Breast epithelium (tissue), 4 donors: ENCODE data around the gene PGBD5. TPM values are rescaled to one million over a fixed set of nuclear protein-coding genes. Genes with fewer than 3 reads are reported as not detected.
"Not testable (repeated sequence)": the region's sequence is repeated elsewhere in the genome, so short reads cannot be mapped to it uniquely, and the experiment has no call there.

ENCODE experiments used
- DNase-seq, 2 donors: peaks; one replicate each; pipeline ENCODE4 v3.0.0-alpha.2; 2019; ENCODE audit warnings: low spot score in 2 of 2
- H3K27ac ChIP-seq, 2 donors: fragments of 200-600 bp; sonication (generic) in 1 of 2; one replicate each; pipeline ENCODE4 v1.5.1; 2016 to 2019; ENCODE audit warnings: mild to moderate bottlenecking in 1 of 2
- H3K27me3 ChIP-seq, 2 donors: fragments of 200-600 bp; sonication (generic) in 1 of 2; one replicate each; pipeline versions ENCODE4 v1.5.1 to v1.6.0; 2017 to 2019; ENCODE audit warnings: control low read depth in 1 of 2, mild to moderate bottlenecking in 1 of 2
- H3K36me3 ChIP-seq: fragments of 200-600 bp; one replicate; pipeline ENCODE4 v1.5.1; 2019
- H3K4me1 ChIP-seq, 2 donors: fragments of 200-600 bp; sonication (generic); one replicate each; pipeline ENCODE4 v1.5.1; 2016 to 2019; ENCODE audit warnings: control low read depth in 1 of 2
- H3K4me3 ChIP-seq, 3 donors: fragments of 200-600 bp; sonication (generic); 1 replicate in 2 of 3; 2 replicates in 1 of 3; pipeline ENCODE4 v1.5.1; 2016 to 2019; ENCODE audit warnings: mild to moderate bottlenecking in 3 of 3, moderate library complexity in 2 of 3
- H3K9me3 ChIP-seq, 2 donors: fragments of 200-600 bp; sonication (generic) in 1 of 2; one replicate each; pipeline ENCODE4 v1.5.1; 2016 to 2019; ENCODE audit warnings: control low read depth in 1 of 2
- CTCF ChIP-seq, 3 donors: fragments of 450-650 bp; IDR thresholded peaks; one replicate each; pipeline ENCODE4 v1.5.1; 2016 to 2017; ENCODE audit warnings: antibody characterized with exemption in 3 of 3, mild to moderate bottlenecking in 3 of 3, moderate library complexity in 3 of 3
- POLR2A ChIP-seq: fragments of 450-650 bp; IDR thresholded peaks from one replicate; pipeline ENCODE4 v1.6.1; 2016; ENCODE audit warnings: antibody characterized with exemption, mild to moderate bottlenecking, moderate library complexity
- POLR2AphosphoS5 ChIP-seq, 3 donors: sonication (generic); formaldehyde crosslinking; IDR thresholded peaks; one replicate each; pipeline ENCODE4 v1.6.1; 2017; ENCODE audit warnings: antibody characterized with exemption in 3 of 3
- intact Hi-C: fragments of 100-400 bp; cut with DNase I; formaldehyde crosslinking; loops from one replicate; pipeline ENCODE4 v1.15.1; 2023; ENCODE audit warnings: low total_unique reads
- total RNA-seq, 3 donors: library from RNA; depleted of rRNA; stranded (reverse); fragments of >200 nt; gene quantifications; one replicate each; pipeline ENCODE4 v1.1.0, GENCODE V29; 2016

Gene PGBD5
- under 1 TPM; 0.48 to 0.98 (median 0.59) TPM for total RNA-seq

GRCh38 chr1:230426246-230427093, at the start of gene PGBD5:
PGBD5 (minus strand) TSS chr1:230426332; CDS start chr1:230425928, 404 bp downstream.
- H3K36me3 ChIP-seq, result no peaks in the 10 kb centered on the region
- H3K4me1 ChIP-seq, result no peaks in the 10 kb centered on the region
- intact Hi-C loops, result no loop called here
- no peak within 1 kb of the TSS for H3K27ac ChIP-seq
- peaks cover 0 to 60% of the 10 kb centered on the region in 2 donors for H3K27me3 ChIP-seq
- peak within 1 kb of the TSS; percentile 44 to 76 (median 61) for H3K4me3 ChIP-seq
- H3K9me3 ChIP-seq, result no peaks in the 10 kb centered on the region
- no peak for TF ChIP-seq CTCF (IDR thresholded peaks at IDR 0.05)
- TF ChIP-seq POLR2A, result no peak
- no peak for TF ChIP-seq POLR2AphosphoS5 (IDR thresholded peaks at IDR 0.05)
- peak; percentile 22 to 63 for DNase-seq

GRCh38 chr1:230474924-230475323, 48.8 kb upstream of the PGBD5 start:
- H3K27ac ChIP-seq, H3K4me3 ChIP-seq, H3K27me3 ChIP-seq, DNase-seq, H3K4me1 ChIP-seq, intact Hi-C loops, H3K36me3 ChIP-seq: not testable (repeated sequence)
- peaks cover 0 to 17% of the 10 kb centered on the region in 2 donors for H3K9me3 ChIP-seq

GRCh38 chr1:230470750-230471149, 44.6 kb upstream of the PGBD5 start:
- DNase-seq, result not testable (repeated sequence)

GRCh38 chr1:230469271-230469670, 43.1 kb upstream of the PGBD5 start:
- intact Hi-C loops, result no loop called here
- peaks cover 0 to 5% of the 10 kb centered on the region in 2 donors for H3K9me3 ChIP-seq
- H3K4me1 ChIP-seq, result no peaks in the 10 kb centered on the region
- H3K36me3 ChIP-seq, result no peaks in the 10 kb centered on the region
- no peak overlapping the region for H3K4me3 ChIP-seq
- H3K27me3 ChIP-seq, result no peaks in the 10 kb centered on the region
- no peak overlapping the region for H3K27ac ChIP-seq
- DNase-seq, result no peak
- TF ChIP-seq POLR2AphosphoS5 (IDR thresholded peaks at IDR 0.05), result no peak
- TF ChIP-seq POLR2A, result no peak
- no peak for TF ChIP-seq CTCF (IDR thresholded peaks at IDR 0.05)

More at GRCh38 chr1:230470750-230471149, 44.6 kb upstream of the PGBD5 start:
- H3K27me3 ChIP-seq, H3K4me3 ChIP-seq, H3K4me1 ChIP-seq, H3K27ac ChIP-seq, H3K36me3 ChIP-seq, intact Hi-C loops, H3K9me3 ChIP-seq: not testable (repeated sequence)

GRCh38 chr1:230465691-230466090, 39.6 kb upstream of the PGBD5 start:
- Histone ChIP-seq H3K27me3 (no peaks in the 10 kb centered on the region), H3K4me1 (no peaks in the 10 kb centered on the region), H3K27ac (no peak overlapping the region), H3K9me3 (no peaks in the 10 kb centered on the region), H3K36me3 (no peaks in the 10 kb centered on the region), H3K4me3 (no peak overlapping the region)
- TF ChIP-seq CTCF (IDR thresholded peaks at IDR 0.05), result no peak
- no peak for TF ChIP-seq POLR2AphosphoS5 (IDR thresholded peaks at IDR 0.05)
- TF ChIP-seq POLR2A, result no peak
- intact Hi-C loops, result no loop called here
- no peak for DNase-seq

GRCh38 chr1:230464671-230465070, 38.5 kb upstream of the PGBD5 start:
- H3K27me3 ChIP-seq, result peaks cover 0 to 5% of the 10 kb centered on the region in 2 donors
- no peak overlapping the region for H3K4me3 ChIP-seq
- no peak for DNase-seq
- no peaks in the 10 kb centered on the region for H3K4me1 ChIP-seq
- TF ChIP-seq POLR2AphosphoS5 (IDR thresholded peaks at IDR 0.05), result no peak
- no peak for TF ChIP-seq CTCF (IDR thresholded peaks at IDR 0.05)
- TF ChIP-seq POLR2A, result no peak
- H3K36me3 ChIP-seq, result no peaks in the 10 kb centered on the region
- H3K27ac ChIP-seq, result no peak overlapping the region
- no peaks in the 10 kb centered on the region for H3K9me3 ChIP-seq
- intact Hi-C loops, result no loop called here
